ENCODE results near the gene GTF3C1. TPM values are rescaled to one million over a fixed set of nuclear protein-coding genes. Genes with fewer than 3 reads are reported as not detected.

The GTF3C1 gene
- total and polyA plus RNA-seq, 8 donors = 61.5 to 111 (median 97.7) TPM

DNA sequence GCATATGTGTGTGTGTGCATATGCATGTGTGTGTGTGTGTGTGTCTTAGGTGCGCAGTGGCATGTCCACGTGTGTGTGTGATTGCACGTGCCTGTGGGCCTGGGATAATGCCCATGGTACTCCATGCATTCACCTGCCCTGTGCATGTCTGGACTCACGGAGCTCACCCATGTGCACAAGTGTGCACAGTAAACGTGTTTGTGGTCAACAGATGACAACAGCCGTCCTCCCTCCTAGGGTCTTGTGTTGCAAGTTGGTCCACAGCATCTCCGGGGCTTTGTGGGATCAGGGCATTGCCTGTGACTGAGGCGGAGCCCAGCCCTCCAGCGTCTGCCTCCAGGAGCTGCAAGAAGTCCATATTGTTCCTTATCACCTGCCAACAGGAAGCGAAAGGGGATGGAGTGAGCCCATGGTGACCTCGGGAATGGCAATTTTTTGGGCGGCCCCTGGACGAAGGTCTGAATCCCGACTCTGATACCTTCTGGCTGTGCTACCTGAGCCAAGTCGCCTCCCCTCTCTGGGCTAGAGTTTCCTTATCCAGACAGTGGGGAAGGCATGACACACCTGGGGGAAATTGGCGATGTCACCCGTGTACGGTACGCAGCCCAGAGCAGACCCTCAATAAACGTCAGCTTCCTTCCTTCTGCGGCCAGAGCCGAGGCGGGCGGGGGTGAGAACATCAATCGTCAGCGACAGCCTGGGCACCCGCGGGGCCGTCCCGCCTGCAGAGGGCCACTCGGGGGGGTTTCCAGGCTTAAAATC is 100.1 kb downstream of the GTF3C1 start:
- intact Hi-C loops (cut with DNase I) = loop anchor here in 1 of 2 donors (10.0 kb wide), 1 partner anchor 265 kb away; no protein-coding TSS in a partner anchor
- H3K27me3 ChIP-seq = peaks cover 0 to 34% of the 10 kb centered on the region in 2 donors
- TF ChIP-seq, protein P1, sequence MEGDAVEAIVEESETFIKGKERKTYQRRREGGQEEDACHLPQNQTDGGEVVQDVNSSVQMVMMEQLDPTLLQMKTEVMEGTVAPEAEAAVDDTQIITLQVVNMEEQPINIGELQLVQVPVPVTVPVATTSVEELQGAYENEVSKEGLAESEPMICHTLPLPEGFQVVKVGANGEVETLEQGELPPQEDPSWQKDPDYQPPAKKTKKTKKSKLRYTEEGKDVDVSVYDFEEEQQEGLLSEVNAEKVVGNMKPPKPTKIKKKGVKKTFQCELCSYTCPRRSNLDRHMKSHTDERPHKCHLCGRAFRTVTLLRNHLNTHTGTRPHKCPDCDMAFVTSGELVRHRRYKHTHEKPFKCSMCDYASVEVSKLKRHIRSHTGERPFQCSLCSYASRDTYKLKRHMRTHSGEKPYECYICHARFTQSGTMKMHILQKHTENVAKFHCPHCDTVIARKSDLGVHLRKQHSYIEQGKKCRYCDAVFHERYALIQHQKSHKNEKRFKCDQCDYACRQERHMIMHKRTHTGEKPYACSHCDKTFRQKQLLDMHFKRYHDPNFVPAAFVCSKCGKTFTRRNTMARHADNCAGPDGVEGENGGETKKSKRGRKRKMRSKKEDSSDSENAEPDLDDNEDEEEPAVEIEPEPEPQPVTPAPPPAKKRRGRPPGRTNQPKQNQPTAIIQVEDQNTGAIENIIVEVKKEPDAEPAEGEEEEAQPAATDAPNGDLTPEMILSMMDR (IDR thresholded peaks at IDR 0.05) = no peak
- ATAC-seq (no peak), DNase-seq (peak in 1 of 4 donors; percentile 21)
- no peak overlapping the region for H3K27ac ChIP-seq
- H3K4me3 ChIP-seq = no peak overlapping the region
- H3K36me3 ChIP-seq = peaks cover 0 to 12% of the 10 kb centered on the region in 2 donors
- peaks cover 0 to 8% of the 10 kb centered on the region in 2 donors for H3K9me3 ChIP-seq
- H3K4me1 ChIP-seq = peaks cover 4 to 12% of the 10 kb centered on the region in 2 donors

DNA sequence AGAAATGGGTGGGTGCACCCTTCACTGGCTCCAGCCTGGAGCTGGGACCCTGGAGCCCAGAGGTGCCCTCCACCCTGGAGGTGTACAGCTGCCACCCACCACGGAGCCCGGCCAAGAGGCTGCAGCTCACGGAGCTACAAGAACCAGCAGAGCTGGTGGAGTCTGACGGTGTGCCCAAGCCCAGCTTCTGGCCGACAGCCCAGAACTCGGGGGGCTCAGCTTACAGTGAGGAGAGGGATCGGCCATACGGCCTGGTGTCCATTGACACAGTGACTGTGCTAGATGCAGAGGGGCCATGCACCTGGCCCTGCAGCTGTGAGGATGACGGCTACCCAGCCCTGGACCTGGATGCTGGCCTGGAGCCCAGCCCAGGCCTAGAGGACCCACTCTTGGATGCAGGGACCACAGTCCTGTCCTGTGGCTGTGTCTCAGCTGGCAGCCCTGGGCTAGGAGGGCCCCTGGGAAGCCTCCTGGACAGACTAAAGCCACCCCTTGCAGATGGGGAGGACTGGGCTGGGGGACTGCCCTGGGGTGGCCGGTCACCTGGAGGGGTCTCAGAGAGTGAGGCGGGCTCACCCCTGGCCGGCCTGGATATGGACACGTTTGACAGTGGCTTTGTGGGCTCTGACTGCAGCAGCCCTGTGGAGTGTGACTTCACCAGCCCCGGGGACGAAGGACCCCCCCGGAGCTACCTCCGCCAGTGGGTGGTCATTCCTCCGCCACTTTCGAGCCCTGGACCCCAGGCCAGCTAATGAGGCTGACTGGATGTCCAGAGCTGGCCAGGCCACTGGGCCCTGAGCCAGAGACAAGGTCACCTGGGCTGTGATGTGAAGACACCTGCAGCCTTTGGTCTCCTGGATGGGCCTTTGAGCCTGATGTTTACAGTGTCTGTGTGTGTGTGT is 100.9 kb downstream of the GTF3C1 start:
- Histone ChIP-seq H3K4me3 (no peak overlapping the region), H3K36me3 (peaks cover 0 to 20% of the 10 kb centered on the region in 2 donors), H3K4me1 (peaks cover 4 to 12% of the 10 kb centered on the region in 2 donors), H3K27ac (no peak overlapping the region), H3K27me3 (peaks cover 0 to 34% of the 10 kb centered on the region in 2 donors), H3K9me3 (peaks cover 0 to 16% of the 10 kb centered on the region in 2 donors)
- intact Hi-C loops (cut with DNase I) = no loop called here
- ATAC-seq (no peak), DNase-seq (no peak)
- TF ChIP-seq, protein P1 (IDR thresholded peaks at IDR 0.05) = no peak

DNA sequence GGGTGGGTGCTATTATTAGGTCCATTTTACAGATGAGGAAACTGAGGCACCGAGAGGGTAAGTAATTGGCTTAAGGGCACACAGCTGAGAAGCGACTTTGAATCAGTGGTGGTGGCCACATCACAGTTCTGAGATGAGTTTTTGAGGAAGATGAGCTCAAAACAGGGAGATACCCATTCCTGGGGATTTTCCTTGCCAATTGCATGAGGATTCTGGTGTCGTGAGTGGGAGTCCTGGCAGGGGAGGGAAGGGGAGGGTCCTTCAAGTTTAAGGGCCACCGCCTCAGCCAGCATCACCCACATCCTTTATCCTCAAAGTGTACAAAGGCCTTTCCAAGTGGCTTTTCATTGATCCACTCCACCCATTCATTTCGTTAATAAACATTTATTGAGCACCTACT is 102.4 kb downstream of the GTF3C1 start:
- intact Hi-C loops (cut with DNase I) = no loop called here
- DNase-seq (no peak), ATAC-seq (no peak)
- Histone ChIP-seq H3K27ac (no peak overlapping the region), H3K27me3 (peaks cover 0 to 34% of the 10 kb centered on the region in 2 donors), H3K36me3 (peaks cover 0 to 24% of the 10 kb centered on the region in 2 donors), H3K4me1 (peaks cover 4 to 12% of the 10 kb centered on the region in 2 donors), H3K9me3 (peaks cover 0 to 17% of the 10 kb centered on the region in 2 donors), H3K4me3 (no peak overlapping the region)
- TF ChIP-seq, protein P1 (IDR thresholded peaks at IDR 0.05) = no peak

DNA sequence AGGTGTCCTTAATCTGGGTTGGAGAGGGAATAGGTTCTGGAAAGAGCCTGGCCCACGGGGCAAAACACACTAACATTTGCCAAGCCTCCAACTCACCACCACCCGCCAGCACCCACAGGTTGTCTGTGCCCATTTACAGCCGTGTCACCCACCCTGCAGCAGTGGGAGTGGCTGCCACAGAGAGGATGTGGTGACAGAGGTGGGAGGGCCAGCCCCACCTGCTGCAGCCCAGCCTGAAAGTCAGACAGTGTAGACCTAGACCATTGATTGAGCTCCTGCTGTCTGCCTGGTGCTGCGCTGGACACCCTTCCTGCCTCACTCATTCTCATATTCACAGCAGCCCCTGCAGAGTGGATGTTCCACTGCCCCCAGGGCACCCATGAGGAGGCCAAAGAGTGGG is 103.0 kb downstream of the GTF3C1 start:
- DNase-seq = no peak
- ATAC-seq = peak; percentile 37
- H3K4me1 ChIP-seq = peaks cover 4 to 12% of the 10 kb centered on the region in 2 donors
- peaks cover 0 to 17% of the 10 kb centered on the region in 2 donors for H3K9me3 ChIP-seq
- peaks cover 0 to 34% of the 10 kb centered on the region in 2 donors for H3K27me3 ChIP-seq
- TF ChIP-seq, protein P1 (IDR thresholded peaks at IDR 0.05) = no peak
- H3K36me3 ChIP-seq = peaks cover 0 to 24% of the 10 kb centered on the region in 2 donors
- H3K27ac ChIP-seq = no peak overlapping the region
- no peak overlapping the region for H3K4me3 ChIP-seq
- intact Hi-C loops (cut with DNase I) = no loop called here
